Measurements from ENCODE around the gene CYP2F1. TPM values are rescaled to one million over a fixed set of nuclear protein-coding genes. Genes with fewer than 3 reads are reported as not detected.

CYP2F1 gene
- total RNA-seq, 1 experiment from 2014 or later: not detected

DNA sequence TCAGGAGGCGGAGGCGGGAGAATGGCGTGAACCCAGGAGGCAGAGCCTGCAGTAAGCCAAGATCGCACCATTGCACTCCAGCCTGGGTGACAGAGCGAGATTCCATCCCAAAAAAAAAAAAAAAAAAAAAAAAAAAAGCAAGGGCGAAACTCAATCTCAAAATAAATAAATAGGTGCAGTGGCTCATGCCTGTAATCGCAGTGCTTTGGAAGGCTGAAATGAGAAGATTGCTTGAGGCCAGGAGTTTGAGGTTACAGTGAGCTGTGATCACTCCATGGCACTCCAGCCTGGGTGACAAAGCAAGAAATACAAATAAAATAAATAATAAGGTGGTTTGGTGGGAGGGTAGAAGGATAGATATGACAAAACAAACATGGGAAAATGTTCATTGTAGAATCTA is 39.8 kb downstream of the CYP2F1 start:
- intact Hi-C loops (cut with micrococcal nuclease): no loop called here
- Mint-ChIP-seq H3K27me3 (ENCODE audit: insufficient read depth, unreplicated experiment) (no peaks in the 10 kb centered on the region), H3K9me3 (ENCODE audit: unreplicated experiment) (no peaks in the 10 kb centered on the region), H3K27ac (ENCODE audit: low read depth, unreplicated experiment) (no peak overlapping the region), H3K4me1 (ENCODE audit: insufficient read depth, unreplicated experiment) (no peaks in the 10 kb centered on the region), H3K4me3 (ENCODE audit: unreplicated experiment) (no peak overlapping the region), H3K36me3 (ENCODE audit: insufficient read depth, unreplicated experiment) (no peaks in the 10 kb centered on the region)
- TF ChIP-seq, protein P1, sequence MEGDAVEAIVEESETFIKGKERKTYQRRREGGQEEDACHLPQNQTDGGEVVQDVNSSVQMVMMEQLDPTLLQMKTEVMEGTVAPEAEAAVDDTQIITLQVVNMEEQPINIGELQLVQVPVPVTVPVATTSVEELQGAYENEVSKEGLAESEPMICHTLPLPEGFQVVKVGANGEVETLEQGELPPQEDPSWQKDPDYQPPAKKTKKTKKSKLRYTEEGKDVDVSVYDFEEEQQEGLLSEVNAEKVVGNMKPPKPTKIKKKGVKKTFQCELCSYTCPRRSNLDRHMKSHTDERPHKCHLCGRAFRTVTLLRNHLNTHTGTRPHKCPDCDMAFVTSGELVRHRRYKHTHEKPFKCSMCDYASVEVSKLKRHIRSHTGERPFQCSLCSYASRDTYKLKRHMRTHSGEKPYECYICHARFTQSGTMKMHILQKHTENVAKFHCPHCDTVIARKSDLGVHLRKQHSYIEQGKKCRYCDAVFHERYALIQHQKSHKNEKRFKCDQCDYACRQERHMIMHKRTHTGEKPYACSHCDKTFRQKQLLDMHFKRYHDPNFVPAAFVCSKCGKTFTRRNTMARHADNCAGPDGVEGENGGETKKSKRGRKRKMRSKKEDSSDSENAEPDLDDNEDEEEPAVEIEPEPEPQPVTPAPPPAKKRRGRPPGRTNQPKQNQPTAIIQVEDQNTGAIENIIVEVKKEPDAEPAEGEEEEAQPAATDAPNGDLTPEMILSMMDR (IDR thresholded peaks at IDR 0.05; ENCODE audit: unreplicated experiment): no peak
- BruUV-seq (replicated peaks): no TSS peak
- CTCF ChIA-PET: interaction anchor here (1.8 kb wide), 1 partner anchor 10 kb away, joined by 8 read pairs; no protein-coding TSS in a partner anchor
- DNase-seq (ENCODE audit: unreplicated experiment): no peak
- POLR2A ChIA-PET: interaction anchor here (2.0 kb wide), 1 partner anchor 16 kb away, joined by 4 read pairs; no protein-coding TSS in a partner anchor

DNA sequence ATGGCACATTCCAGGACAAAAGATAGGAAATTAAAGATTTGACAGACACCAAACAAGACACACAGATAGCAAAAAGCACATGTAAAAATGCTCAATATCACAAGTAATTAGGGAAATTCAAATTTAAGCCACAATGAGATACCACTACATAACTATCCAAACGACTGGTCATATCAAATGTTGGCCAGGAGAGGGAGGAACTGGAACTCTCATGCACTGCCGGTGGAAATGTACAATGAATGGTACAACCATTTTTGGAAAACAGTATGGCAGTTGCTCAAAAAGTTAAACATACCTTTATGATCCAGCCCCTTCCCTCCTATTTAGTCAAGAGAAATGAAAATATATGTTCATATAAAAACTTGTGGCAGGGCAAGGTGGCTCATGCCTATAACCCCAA is 42.0 kb downstream of the CYP2F1 start:
- POLR2A ChIA-PET: interaction anchor here (2.0 kb wide), 1 partner anchor 14 kb away, joined by 4 read pairs; no protein-coding TSS in a partner anchor
- TF ChIP-seq, protein P1 (IDR thresholded peaks at IDR 0.05; ENCODE audit: unreplicated experiment): no peak
- no peak for DNase-seq (ENCODE audit: unreplicated experiment)
- CTCF ChIA-PET: interaction anchor here (1.0 to 1.4 kb wide), 3 partner anchors 12 to 30 kb away, joined by 3 read pairs; no protein-coding TSS in a partner anchor
- intact Hi-C loops (cut with micrococcal nuclease): no loop called here
- no peak overlapping the region for H3K27ac Mint-ChIP-seq (ENCODE audit: low read depth, unreplicated experiment)
- BruUV-seq (replicated peaks): no TSS peak
- H3K9me3 Mint-ChIP-seq (ENCODE audit: unreplicated experiment): no peaks in the 10 kb centered on the region
- H3K4me1 Mint-ChIP-seq (ENCODE audit: insufficient read depth, unreplicated experiment): no peaks in the 10 kb centered on the region
- no peak overlapping the region for H3K4me3 Mint-ChIP-seq (ENCODE audit: unreplicated experiment)
- H3K27me3 Mint-ChIP-seq (ENCODE audit: insufficient read depth, unreplicated experiment): no peaks in the 10 kb centered on the region
- H3K36me3 Mint-ChIP-seq (ENCODE audit: insufficient read depth, unreplicated experiment): no peaks in the 10 kb centered on the region

DNA sequence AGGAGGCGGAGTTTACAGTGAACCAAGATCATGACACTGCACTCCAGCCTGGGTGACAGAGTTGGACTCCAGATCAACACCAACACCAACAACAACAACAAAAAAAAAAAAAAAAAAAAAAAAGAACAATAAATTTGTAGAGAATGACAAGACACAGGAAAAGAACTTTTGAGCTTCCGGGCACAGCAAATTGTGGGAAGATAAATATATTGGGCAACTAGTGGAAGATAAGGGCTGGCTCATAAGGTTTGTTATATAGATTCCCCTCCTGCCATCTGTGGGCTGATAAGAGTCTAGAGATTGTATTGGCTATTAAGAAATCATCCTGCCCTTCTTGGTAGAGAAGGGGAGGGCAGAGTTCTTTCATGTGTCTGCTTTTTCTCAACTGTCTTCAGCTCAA is 45.6 kb downstream of the CYP2F1 start:
- intact Hi-C loops (cut with micrococcal nuclease): no loop called here
- Mint-ChIP-seq H3K4me3 (ENCODE audit: unreplicated experiment) (no peak overlapping the region), H3K4me1 (ENCODE audit: insufficient read depth, unreplicated experiment) (no peaks in the 10 kb centered on the region), H3K36me3 (ENCODE audit: insufficient read depth, unreplicated experiment) (no peaks in the 10 kb centered on the region), H3K9me3 (ENCODE audit: unreplicated experiment) (no peaks in the 10 kb centered on the region), H3K27ac (ENCODE audit: low read depth, unreplicated experiment) (no peak overlapping the region), H3K27me3 (ENCODE audit: insufficient read depth, unreplicated experiment) (no peaks in the 10 kb centered on the region)
- POLR2A ChIA-PET: interaction anchor here (0.6 kb wide), 1 partner anchor 66 kb away, joined by 3 read pairs; no protein-coding TSS in a partner anchor
- DNase-seq (ENCODE audit: unreplicated experiment): no peak
- BruUV-seq (replicated peaks): no TSS peak
- CTCF ChIA-PET: no interaction called here
- TF ChIP-seq, protein P1 (IDR thresholded peaks at IDR 0.05; ENCODE audit: unreplicated experiment): no peak

DNA sequence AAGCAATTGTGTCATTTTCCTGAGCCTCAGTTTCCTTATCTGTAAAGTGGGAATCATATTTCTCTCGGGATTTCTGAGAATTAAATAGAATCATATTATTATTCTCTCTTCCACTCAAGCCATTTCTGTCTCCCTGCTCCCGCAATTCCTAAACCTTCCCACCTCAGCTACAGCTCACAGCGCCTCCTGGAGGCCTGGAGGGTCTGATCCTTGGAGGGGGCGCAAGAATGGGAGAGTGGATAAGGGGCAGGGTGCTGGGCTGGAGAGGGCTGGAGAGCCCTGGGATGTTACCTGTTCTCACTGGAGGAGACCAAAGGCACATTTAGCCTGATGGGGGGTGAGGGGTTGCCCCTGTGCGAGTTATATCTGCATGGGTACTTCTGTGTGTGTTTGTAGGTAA is 47.7 kb downstream of the CYP2F1 start:
- BruUV-seq (replicated peaks): no TSS peak
- DNase-seq (ENCODE audit: unreplicated experiment): no peak
- Mint-ChIP-seq H3K27me3 (ENCODE audit: insufficient read depth, unreplicated experiment) (no peaks in the 10 kb centered on the region), H3K36me3 (ENCODE audit: insufficient read depth, unreplicated experiment) (no peaks in the 10 kb centered on the region), H3K9me3 (ENCODE audit: unreplicated experiment) (no peaks in the 10 kb centered on the region), H3K4me3 (ENCODE audit: unreplicated experiment) (no peak overlapping the region), H3K27ac (ENCODE audit: low read depth, unreplicated experiment) (no peak overlapping the region), H3K4me1 (ENCODE audit: insufficient read depth, unreplicated experiment) (no peaks in the 10 kb centered on the region)
- POLR2A ChIA-PET: no interaction called here
- TF ChIP-seq, protein P1 (IDR thresholded peaks at IDR 0.05; ENCODE audit: unreplicated experiment): peak; percentile 21
- CTCF ChIA-PET: interaction anchor here (0.6 kb wide), 3 partner anchors 850 to 1489 kb away, joined by 3 to 7 read pairs (median 3); no protein-coding TSS in a partner anchor
- intact Hi-C loops (cut with micrococcal nuclease): no loop called here

All from MCF 10A (cell line).